ENCODE data around the gene EPHA4.
"Not testable (repeated sequence)": the region's sequence is repeated elsewhere in the genome, so short reads cannot be mapped to it uniquely, and the experiment has no call there.

Gene EPHA4

DNA sequence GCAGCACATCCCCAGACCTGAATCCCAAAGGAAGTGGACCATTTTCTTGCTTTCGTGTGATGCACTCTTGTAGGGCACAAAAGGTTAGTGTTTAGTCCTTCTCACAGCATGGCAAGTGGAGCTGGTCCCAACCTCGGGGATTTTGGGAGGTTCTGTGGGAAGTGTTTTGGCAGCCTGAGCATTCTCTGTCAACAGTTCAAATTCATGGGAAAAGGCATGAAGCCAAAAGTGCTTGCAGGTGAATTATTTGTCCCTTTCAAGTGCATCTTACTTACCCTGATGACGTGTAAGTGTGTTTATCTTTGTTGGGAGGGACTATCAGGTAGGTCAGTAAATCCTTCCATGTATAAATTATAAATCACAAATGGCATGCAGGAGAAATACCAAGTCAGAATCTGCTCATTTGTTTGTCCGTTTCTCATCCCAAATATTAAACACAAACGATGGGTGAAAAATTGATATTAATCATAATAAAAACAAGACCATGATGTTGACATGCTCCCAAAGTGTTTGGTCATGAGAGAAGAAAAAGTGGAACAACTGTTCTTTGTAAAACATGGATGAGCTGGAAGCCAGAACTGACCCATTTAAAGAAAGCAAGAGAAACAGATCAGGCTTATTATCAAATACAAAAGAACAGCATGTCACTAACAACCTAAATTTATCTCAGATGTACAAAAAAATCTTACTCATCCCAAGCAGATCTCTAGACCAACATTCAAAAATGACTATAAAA, 57.6 kb downstream of the EPHA4 start:
- Histone ChIP-seq H3K27ac (ENCODE audit: low read length) (no peak overlapping the region), H3K9ac (ENCODE audit: low read length) (no peak overlapping the region)
- DNase-seq: no peak

DNA sequence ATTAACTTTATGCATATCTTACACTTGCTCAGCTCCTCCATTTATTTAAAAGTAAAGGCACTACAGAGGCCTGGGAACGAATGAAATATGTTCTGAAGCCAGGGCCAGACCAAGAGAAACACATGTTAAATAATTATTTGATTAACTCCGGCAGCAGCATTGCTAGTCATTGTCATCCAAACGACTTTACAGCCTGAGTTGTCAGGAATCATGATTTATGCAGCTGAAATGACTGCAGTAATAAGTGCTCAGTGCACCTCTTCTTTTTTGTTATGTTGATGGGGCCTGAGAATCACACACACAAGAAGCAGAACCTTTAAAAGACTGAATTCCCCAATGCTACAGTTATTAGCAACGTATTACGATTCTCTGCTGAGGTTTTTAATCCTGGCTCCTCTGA, 58.9 kb downstream of the EPHA4 start:
- Histone ChIP-seq H3K27ac (ENCODE audit: low read length) (no peak overlapping the region), H3K4me1 (ENCODE audit: low read length) (peaks cover under 1% of the 10 kb centered on the region; the same call in 1 of the 2 replicates), H3K27me3 (replicated peaks; ENCODE audit: insufficient read depth, low read length) (no peaks in the 10 kb centered on the region), H3F3A (ENCODE audit: insufficient read depth, low read length) (no peaks in the 10 kb centered on the region), H3K36me3 (replicated peaks; ENCODE audit: insufficient read depth, low read length) (no peaks in the 10 kb centered on the region), H3K4me3 (ENCODE audit: low read length) (no peak overlapping the region), H2AFZ (ENCODE audit: low read length) (no peak overlapping the region), H3K79me2 (ENCODE audit: low read length) (no peaks in the 10 kb centered on the region), H3K4me2 (ENCODE audit: low read depth, low read length) (no peak overlapping the region), H3K9me2 (replicated peaks; ENCODE audit: insufficient read depth, low read length) (no peaks in the 10 kb centered on the region), H3K9ac (ENCODE audit: low read length) (no peak overlapping the region), H4K20me1 (ENCODE audit: insufficient read depth, low read length) (no peaks in the 10 kb centered on the region), H3K9me3 (replicated peaks; ENCODE audit: insufficient read depth, low read length) (no peaks in the 10 kb centered on the region)
- no peak for DNase-seq
- TF ChIP-seq EZH2 (optimal IDR thresholded peaks at IDR 0.05; ENCODE audit: low read depth, low read length): no peak
- TF ChIP-seq EZH2phosphoT487 (IDR thresholded peaks at IDR 0.05; ENCODE audit: low read length): no peak
- TF ChIP-seq, protein P1, sequence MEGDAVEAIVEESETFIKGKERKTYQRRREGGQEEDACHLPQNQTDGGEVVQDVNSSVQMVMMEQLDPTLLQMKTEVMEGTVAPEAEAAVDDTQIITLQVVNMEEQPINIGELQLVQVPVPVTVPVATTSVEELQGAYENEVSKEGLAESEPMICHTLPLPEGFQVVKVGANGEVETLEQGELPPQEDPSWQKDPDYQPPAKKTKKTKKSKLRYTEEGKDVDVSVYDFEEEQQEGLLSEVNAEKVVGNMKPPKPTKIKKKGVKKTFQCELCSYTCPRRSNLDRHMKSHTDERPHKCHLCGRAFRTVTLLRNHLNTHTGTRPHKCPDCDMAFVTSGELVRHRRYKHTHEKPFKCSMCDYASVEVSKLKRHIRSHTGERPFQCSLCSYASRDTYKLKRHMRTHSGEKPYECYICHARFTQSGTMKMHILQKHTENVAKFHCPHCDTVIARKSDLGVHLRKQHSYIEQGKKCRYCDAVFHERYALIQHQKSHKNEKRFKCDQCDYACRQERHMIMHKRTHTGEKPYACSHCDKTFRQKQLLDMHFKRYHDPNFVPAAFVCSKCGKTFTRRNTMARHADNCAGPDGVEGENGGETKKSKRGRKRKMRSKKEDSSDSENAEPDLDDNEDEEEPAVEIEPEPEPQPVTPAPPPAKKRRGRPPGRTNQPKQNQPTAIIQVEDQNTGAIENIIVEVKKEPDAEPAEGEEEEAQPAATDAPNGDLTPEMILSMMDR (IDR thresholded peaks at IDR 0.05; ENCODE audit: low read length): no peak

More for the DNA sequence above, 57.6 kb downstream of the EPHA4 start:
- Histone ChIP-seq H3K27me3 (replicated peaks; ENCODE audit: insufficient read depth, low read length) (no peaks in the 10 kb centered on the region), H3K4me3 (ENCODE audit: low read length) (no peak overlapping the region), H3K4me1 (ENCODE audit: low read length) (peaks cover 5% of the 10 kb centered on the region; the same call in 1 of the 2 replicates), H3K4me2 (ENCODE audit: low read depth, low read length) (no peak overlapping the region), H2AFZ (ENCODE audit: low read length) (no peak overlapping the region), H3K9me2 (replicated peaks; ENCODE audit: insufficient read depth, low read length) (no peaks in the 10 kb centered on the region), H3K9me3 (replicated peaks; ENCODE audit: insufficient read depth, low read length) (no peaks in the 10 kb centered on the region), H3K79me2 (ENCODE audit: low read length) (no peaks in the 10 kb centered on the region), H3K36me3 (replicated peaks; ENCODE audit: insufficient read depth, low read length) (no peaks in the 10 kb centered on the region), H4K20me1 (ENCODE audit: insufficient read depth, low read length) (no peaks in the 10 kb centered on the region), H3F3A (ENCODE audit: insufficient read depth, low read length) (no peaks in the 10 kb centered on the region)
- TF ChIP-seq, protein P1 (IDR thresholded peaks at IDR 0.05; ENCODE audit: low read length): no peak
- TF ChIP-seq EZH2 (optimal IDR thresholded peaks at IDR 0.05; ENCODE audit: low read depth, low read length) (no peak), EZH2phosphoT487 (IDR thresholded peaks at IDR 0.05; ENCODE audit: low read length) (no peak)

DNA sequence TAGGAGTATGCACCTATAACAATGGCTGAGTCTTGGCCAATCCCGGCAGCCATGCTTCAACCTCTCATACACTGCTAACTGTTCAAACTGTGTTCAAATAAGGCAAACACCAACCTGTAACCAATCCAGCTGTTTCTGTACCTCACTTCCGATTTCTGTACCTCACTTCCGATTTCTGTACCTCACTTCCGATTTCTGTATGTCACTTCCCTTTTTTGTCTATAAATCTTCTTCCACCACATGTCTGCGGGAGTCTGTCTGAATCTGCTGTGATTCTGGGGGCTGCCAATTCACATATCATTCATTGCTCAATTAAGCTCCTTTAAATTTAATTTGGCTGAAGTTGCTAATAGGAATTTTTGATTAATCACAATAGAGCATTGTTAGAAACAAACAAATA, 60.8 kb downstream of the EPHA4 start:
- H3K9ac ChIP-seq (ENCODE audit: low read length): not testable (repeated sequence)

DNA sequence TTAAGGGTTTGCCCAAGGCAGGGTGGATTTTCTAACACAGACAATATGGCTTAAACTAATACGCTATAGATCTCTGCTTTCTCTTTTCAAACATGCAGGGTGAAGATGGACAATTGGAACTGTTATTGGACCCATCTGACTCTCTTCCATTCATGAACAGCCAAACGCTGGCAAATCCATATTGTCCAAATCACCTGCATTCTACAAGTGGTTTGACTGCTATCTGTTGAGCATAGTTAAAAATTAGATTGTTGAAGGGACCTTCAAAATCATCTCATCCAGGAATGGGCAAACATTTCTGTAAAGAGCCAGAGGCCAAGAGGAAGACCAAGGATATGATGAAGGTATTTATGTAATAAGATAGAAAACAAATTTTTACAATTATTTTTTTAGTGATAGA, 65.6 kb downstream of the EPHA4 start:
- Histone ChIP-seq H3K27ac (ENCODE audit: low read length) (no peak overlapping the region), H3K4me2 (ENCODE audit: low read depth, low read length) (no peak overlapping the region), H3K36me3 (replicated peaks; ENCODE audit: insufficient read depth, low read length) (no peaks in the 10 kb centered on the region), H3K79me2 (ENCODE audit: low read length) (no peaks in the 10 kb centered on the region), H4K20me1 (ENCODE audit: insufficient read depth, low read length) (no peaks in the 10 kb centered on the region), H3K4me1 (ENCODE audit: low read length) (no peaks in the 10 kb centered on the region), H2AFZ (ENCODE audit: low read length) (no peak overlapping the region), H3K9me3 (replicated peaks; ENCODE audit: insufficient read depth, low read length) (no peaks in the 10 kb centered on the region), H3K4me3 (ENCODE audit: low read length) (no peak overlapping the region), H3K9me2 (replicated peaks; ENCODE audit: insufficient read depth, low read length) (no peaks in the 10 kb centered on the region), H3K9ac (ENCODE audit: low read length) (no peak overlapping the region), H3F3A (ENCODE audit: insufficient read depth, low read length) (no peaks in the 10 kb centered on the region), H3K27me3 (replicated peaks; ENCODE audit: insufficient read depth, low read length) (no peaks in the 10 kb centered on the region)
- no peak for DNase-seq
- TF ChIP-seq, protein P1 (IDR thresholded peaks at IDR 0.05; ENCODE audit: low read length): no peak
- TF ChIP-seq EZH2phosphoT487 (IDR thresholded peaks at IDR 0.05; ENCODE audit: low read length): no peak
- TF ChIP-seq EZH2 (optimal IDR thresholded peaks at IDR 0.05; ENCODE audit: low read depth, low read length): no peak

More for the DNA sequence above, 60.8 kb downstream of the EPHA4 start:
- H3K27me3 ChIP-seq (replicated peaks; ENCODE audit: insufficient read depth, low read length); H3K4me2 ChIP-seq (ENCODE audit: low read depth, low read length); H4K20me1 ChIP-seq (ENCODE audit: insufficient read depth, low read length); H3F3A ChIP-seq (ENCODE audit: insufficient read depth, low read length); H3K9me3 ChIP-seq (replicated peaks; ENCODE audit: insufficient read depth, low read length); H3K79me2 ChIP-seq (ENCODE audit: low read length); DNase-seq; H3K4me1 ChIP-seq (ENCODE audit: low read length); H3K27ac ChIP-seq (ENCODE audit: low read length); H3K9me2 ChIP-seq (replicated peaks; ENCODE audit: insufficient read depth, low read length); H3K36me3 ChIP-seq (replicated peaks; ENCODE audit: insufficient read depth, low read length); H3K4me3 ChIP-seq (ENCODE audit: low read length): not testable (repeated sequence)
- H2AFZ ChIP-seq (ENCODE audit: low read length): 0 out of 2 replicates have a peak overlapping the region, but pooled peaks have one; percentile 15
